GM21529 (cell line): ENCODE data around the gene ZNF784.
A peak's percentile ranks its signal among the peaks of the same experiment; 100 is the strongest.

Experiments
- ATAC-seq: cut with Tn5 transposase; IDR thresholded peaks from one replicate; pipeline ENCODE4 v1.9.1; 2021; ENCODE audit not compliant: unreplicated experiment

The ZNF784 gene

DNA sequence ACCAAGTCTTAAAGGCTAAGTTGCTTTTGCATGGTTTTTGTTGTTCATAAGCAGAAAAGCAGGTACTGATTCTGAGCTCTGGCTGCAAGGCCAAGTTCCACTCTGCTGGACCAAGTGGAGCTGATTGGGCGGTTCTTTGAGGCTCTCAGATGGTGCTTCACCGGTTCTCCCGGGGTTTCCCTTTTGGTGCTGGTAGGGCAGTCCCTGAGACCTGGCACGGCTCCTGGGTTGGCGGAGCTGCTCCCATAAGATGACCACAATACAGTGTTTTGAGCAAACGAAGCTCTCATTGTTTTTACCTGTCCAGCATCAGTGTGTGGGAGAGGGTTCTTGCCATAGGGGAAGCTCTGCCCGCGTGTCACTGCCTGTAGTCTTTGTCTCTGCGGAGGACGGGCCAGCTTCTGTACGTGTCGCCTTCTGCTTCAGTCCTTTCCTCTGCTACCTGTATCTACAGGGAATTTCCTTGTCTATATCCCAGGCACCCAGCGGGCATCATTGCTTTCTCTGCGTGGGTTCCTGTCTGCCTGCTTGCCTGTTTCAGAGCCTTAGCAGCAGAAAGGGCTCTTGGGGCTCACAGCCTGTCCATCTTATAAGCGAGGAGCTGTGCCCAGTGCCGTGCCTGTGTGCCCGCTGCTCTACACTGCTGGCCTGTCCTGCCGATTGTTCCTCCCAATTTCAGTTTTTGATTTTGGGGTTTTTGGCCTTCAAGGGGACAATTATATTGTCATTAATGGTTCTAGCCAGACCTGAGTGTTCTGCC lies 32.8 kb upstream of the ZNF784 start:
- no peak for ATAC-seq

DNA sequence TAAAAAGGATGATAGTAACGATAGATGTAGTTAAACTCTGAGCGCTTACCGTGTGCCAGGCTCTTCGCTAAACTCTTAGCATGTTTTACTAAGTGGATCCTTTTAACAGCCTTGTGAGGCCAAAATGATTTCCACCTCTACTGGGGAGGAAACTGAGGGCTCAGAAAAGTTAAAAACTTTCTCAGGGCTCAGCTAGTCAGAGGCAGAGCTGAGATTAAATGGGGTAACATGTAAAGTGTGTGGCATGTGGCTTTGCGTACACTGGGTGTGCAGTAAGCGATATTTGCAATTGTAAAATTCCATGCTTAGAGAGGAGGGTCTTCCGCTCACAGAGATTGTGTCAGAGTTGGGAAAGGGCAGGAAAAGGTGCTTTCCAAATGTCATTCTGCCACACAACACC lies 32.2 kb upstream of the ZNF784 start:
- no peak for ATAC-seq

DNA sequence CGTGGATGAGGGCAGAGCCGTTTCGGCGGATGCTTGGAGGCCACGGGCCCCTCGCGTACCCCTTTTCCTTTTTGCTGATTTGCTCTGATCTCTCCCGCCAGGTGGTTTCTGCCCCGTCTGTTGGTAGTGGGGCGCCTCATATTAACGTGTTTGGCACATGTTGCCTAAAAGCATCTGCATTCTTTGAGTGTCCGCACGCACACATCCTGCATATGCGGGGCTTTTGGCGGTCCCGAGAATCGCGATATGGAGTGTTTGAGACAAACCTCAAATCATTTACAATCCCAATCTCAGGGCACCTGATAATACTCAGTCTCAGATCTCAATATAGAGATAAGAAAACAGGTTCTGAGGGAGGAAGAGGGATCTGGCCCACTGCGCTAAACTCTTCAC lies 31.3 kb upstream of the ZNF784 start:
- no peak for ATAC-seq

GRCh38 chr19:55654868-55655647 lies 30.7 kb upstream of the ZNF784 start, which contains the start of gene U2AF2:
TSS of gene U2AF2 (plus strand) at chr19:55655035. CDS start at chr19:55655105, 70 bp downstream.
- ATAC-seq, result peak; percentile 32

DNA sequence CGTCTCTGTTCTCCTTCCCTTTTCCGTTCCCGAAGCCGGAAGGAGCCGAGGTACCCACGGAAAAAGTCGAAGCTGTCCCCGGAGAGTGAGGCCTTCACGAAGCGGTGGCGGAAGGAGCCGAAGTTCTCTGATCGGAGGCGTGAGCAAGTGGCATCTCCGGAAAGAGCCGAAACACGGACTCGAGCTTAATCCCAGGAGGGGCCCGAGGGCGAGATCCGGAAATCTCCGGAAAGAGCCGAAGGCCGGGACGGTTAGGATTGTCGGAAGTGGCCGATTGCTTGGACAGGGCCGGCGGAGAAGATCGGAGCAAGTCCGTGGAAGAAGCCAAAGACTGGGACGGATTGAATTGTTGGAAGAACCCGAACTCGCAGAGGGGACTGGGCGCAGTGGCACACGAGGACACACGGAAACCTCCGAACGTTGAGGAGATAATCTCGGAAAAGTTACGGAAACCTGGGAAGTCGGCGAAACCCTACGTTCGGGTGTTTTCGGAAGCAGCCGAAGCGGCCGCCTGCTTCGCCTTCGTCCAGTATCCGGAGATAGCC lies 30.0 kb upstream of the ZNF784 start:
- ATAC-seq, result peak; percentile 55

DNA sequence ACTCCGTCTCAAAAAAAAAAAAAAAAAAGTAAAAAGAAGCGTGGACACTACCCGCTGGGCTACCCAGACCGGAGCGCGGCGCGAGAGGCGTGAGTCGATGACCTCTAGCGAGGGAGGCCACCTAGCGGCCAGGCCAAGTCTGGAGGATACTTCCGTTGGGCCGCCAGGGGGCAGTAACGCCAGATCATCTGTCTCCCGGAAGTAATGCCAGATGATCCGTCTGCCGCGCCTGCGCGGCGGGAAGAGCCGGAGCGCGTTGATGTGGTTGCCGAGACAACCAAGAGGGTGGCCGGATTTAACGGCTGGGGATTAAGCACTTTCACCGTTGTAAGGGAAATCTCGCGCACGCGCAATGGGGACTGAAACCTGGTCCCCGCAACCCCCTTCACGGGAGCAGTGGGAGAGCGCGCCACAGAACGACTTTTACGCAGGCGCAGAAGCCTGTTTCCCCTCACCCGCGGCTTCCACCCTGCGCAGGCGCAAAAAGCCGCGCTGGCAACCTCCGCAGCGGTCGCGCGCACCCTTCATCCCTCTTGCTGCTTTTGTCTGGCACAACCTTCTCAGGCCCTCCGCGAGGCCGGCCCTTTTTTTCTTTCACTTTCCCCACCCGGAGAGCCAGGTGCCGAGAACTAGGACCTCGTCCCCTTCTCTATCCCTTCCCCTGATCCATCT lies 29.4 kb upstream of the ZNF784 start:
- peak; percentile 36 for ATAC-seq

DNA sequence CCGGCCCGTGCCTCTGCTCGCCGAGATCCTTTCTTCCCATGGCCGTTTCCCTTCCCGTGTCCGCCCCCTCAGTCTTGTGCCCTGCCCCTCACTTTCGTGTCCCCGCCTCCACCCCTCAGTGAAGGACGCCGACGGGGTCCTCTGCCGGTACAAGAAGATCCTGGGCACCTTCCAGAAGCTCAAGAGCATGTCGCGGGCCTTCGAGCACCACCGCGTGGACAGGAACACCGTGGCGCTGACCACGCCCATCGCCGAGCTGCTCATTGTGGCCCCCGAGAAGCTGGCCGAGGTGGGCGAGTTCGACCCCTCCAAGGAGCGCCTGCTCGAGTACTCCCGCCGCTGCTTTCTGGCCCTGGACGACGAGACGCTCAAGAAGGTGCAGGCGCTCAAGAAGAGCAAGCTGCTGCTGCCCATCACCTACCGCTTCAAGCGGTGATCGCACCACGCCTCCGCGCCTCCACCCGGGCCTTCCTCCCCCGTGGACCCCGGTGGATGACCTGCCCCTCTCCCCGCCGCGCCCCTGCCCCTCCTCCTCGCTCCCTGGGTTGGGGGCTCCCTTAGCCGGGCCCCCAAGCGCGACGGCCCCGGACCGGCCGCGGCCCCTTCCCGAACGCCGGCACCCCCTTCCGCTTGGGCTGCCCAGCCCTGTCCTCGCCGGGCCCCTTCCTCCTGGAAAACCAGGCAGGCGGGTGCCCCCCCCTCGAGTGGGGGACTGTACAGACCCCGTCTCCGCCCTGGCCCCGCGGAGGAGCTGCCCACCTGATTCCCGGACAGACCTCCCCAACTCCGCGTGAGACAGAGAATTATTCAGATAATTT lies 28.2 kb upstream of the ZNF784 start:
- no peak for ATAC-seq

- ATAC-seq, result no peak
Measured at GRCh38 chr19:55651236-55651635, 26.9 kb upstream of the ZNF784 start.

DNA sequence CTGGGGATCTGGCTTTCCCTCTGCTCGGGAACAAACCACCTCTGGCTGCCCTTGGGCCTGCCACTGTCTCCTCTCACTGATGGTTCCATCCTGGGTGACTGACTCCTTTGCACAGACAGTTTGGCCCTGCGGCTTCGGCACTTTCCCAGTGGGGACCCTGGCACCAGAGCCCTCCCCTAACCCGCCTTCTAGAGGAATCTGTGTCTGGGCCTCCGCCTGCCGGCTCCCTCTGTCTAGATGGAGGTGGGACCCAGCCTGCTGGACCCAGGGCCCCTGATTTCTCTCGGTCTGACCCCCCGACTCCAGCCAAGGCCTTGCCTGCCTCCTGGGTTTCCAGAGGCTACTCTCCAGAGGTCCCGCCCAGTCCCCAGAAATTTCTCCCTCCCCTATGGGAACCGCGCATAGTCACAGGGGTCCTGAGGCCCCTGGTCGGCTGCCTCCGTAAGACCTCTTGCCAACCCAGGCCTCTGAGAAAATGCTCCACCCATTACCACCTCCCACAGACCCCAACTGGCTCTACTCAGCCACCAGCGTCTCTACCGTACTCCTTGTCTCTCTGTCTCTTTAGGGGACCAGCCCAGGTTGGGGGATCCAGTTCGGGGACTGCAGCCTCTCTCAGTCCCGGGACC lies 26.4 kb upstream of the ZNF784 start:
- ATAC-seq, result no peak

- no peak for ATAC-seq
Measured at GRCh38 chr19:55650126-55650557, 25.8 kb upstream of the ZNF784 start.

- ATAC-seq, result no peak
Measured at GRCh38 chr19:55649268-55650125, 25.1 kb upstream of the ZNF784 start.

GRCh38 chr19:55648585-55649267 lies 24.4 kb upstream of the ZNF784 start:
- no peak for ATAC-seq

DNA sequence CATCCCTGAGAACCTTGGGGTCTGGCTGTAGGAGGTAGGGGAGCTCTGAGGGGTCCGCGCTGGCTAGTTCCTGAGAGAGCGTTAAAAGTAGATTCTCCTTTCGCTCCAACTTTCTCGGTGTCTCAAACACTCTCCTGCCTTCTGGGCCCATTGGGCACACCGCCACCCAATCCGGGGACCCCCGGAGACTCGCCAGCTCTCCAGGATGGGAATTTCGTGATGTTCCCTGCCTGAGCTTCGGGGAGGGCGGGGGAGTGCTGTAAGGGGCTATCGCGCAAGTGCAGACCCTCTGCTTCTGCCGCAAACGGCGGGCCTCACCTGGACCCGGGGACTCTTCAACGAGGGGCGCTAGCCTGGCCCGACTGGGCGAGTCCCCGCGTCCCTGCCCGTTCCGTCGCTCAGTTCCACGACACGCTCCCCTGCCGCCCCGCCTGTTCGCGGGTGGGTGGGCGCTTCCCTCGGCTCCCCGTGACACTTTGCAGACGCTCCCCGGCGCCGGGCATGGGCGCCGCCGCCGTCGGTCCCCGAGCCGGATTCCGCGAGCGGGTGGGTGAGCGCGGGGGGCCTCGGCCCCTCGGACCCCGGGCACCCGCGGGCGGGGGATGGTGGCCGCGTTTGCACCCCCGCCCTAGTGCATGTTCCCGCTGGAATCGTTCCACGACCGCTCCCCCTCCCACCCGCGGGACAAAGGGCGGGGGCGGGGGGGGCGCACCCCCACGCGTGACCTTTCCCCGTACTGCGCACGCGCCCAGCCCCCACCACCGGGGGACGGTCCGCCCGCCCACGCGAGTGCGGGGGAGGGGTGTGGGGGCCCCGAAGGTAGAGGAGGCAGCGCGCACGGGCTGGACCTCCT lies 23.6 kb upstream of the ZNF784 start, which contains the start of gene CCDC106:
TSS of gene CCDC106 (plus strand) at position 481 of the 853 bp plus-strand sequence. CDS start 835 bp downstream, outside the sequence.
- no peak for ATAC-seq

DNA sequence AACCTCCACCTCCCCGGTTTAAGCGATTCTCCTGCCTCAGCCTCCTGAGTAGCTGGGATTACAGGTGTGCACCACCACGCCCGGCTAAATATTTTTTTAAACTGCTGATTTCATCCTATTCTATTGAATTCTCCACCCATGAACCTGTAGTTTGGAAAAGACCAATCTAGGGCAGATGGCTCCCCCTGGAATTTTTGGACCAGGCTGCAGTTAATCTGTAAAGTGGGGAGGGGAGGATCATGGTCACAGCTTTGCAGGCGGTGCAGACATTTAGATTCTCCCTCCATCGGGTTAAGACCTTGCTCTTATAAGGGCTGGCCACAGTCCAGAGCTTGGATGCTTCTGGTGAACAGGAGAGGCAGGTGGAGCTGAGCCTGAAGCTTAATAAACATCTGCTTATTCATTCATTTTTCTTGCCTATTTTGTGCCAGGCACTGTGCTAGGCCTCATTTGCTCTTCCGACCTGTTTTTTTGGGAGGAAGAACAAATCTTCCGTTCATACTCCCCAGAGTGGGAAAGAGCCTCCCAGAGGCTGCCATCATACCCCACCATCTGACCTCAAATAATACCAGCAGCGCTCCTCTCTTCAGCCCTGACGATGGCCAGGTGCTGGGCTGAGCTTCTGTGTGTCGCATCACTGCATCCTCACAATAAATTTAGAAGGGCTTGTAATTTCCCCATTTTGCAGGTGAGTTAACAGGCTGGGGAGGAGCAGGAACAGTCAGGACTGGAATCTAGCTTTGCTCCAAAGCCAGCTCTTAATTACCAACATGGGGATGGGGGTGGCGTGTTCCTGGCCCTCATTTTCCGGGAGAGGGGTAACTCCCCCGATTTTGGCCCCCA lies 22.7 kb upstream of the ZNF784 start:
- no peak for ATAC-seq

DNA sequence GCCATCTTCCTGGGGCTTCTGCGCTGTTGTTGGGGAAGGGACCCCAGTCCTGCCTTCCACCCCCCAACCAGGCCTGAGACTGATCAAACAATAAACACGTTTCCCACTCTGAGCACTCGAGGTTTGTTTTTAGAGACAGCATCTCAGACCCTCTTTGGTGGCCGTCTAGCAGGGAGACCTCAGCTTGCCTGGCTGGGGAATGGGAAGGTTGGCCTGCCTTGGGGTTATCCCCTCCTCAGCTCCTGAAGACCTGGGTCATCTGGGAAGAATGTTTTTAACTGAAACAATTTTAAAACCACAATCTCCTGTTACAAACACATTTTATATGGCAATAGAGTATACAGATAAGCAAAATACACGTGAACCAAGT lies 21.1 kb upstream of the ZNF784 start:
- ATAC-seq, result no peak

- ATAC-seq, result no peak
Measured at GRCh38 chr19:55644842-55645511, 20.6 kb upstream of the ZNF784 start.
